IPS-20b (cell line): ENCODE results near the gene DAZ4.
"Not testable (repeated sequence)": the region's sequence is repeated elsewhere in the genome, so short reads cannot be mapped to it uniquely, and the experiment has no call there.

Source experiments
- H3K27ac ChIP-seq: one replicate; pipeline ENCODE4 v1.5.1; 2013; ENCODE audit warnings: low read length
- H3K27me3 ChIP-seq: 2 replicates; pipeline ENCODE4 v1.6.1; 2013; ENCODE audit warnings: mild to moderate bottlenecking, low read length, inconsistent platforms; ENCODE audit not compliant: insufficient read depth
- H3K36me3 ChIP-seq: 2 replicates; pipeline ENCODE4 v1.6.1; 2013; ENCODE audit warnings: low read depth, mild to moderate bottlenecking, inconsistent platforms, low read length, moderate library complexity; ENCODE audit not compliant: insufficient read depth
- H3K4me1 ChIP-seq: 2 replicates; pipeline ENCODE4 v1.6.1; 2013; ENCODE audit warnings: mild to moderate bottlenecking, control low read depth, inconsistent platforms, low read length, moderate library complexity; ENCODE audit not compliant: insufficient read depth
- H3K4me3 ChIP-seq: 2 replicates; pipeline ENCODE4 v1.5.1; 2013; ENCODE audit warnings: mild to moderate bottlenecking, low read length, inconsistent platforms
- H3K9ac ChIP-seq: 2 replicates; pipeline ENCODE4 v1.6.1; 2013; ENCODE audit warnings: low read depth, mild to moderate bottlenecking, inconsistent platforms, low read length, moderate library complexity
- H3K9me3 ChIP-seq: 2 replicates; pipeline ENCODE4 v1.6.1; 2013; ENCODE audit warnings: mild to moderate bottlenecking, low read depth, low read length, inconsistent platforms; ENCODE audit not compliant: insufficient read depth

DAZ4 gene, protein sequence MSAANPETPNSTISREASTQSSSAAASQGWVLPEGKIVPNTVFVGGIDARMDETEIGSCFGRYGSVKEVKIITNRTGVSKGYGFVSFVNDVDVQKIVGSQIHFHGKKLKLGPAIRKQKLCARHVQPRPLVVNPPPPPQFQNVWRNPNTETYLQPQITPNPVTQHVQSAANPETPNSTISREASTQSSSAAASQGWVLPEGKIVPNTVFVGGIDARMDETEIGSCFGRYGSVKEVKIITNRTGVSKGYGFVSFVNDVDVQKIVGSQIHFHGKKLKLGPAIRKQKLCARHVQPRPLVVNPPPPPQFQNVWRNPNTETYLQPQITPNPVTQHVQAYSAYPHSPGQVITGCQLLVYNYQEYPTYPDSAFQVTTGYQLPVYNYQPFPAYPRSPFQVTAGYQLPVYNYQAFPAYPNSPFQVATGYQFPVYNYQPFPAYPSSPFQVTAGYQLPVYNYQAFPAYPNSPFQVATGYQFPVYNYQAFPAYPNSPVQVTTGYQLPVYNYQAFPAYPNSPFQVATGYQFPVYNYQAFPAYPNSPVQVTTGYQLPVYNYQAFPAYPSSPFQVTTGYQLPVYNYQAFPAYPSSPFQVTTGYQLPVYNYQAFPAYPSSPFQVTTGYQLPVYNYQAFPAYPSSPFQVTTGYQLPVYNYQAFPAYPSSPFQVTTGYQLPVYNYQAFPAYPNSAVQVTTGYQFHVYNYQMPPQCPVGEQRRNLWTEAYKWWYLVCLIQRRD

DNA sequence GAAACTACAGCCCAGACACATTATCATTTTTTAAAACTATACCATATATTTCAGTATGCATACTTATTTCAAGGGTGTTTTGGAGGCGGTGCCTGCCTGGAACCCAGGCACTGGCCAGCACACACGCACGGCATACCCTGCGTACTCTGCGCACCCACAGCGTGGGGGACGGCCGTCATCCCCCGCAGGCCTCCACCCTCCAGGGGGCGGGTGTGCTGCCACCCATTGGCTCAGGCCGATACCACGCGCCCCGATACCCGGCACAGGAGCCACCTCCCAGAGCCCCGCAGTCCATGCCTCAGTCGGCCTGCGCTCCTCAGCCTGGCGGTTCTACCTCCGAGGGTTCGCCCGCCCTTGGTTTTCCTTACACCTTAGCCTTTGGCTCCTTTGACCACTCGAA, at the start of gene DAZ4:
DAZ4 (plus strand) TSS at position 301 of the 400 bp plus-strand sequence. CDS start 208 bp downstream, outside the sequence.
- not testable (repeated sequence) for H3K36me3 ChIP-seq, H3K9me3 ChIP-seq, H3K27me3 ChIP-seq, H3K9ac ChIP-seq, H3K4me3 ChIP-seq, H3K4me1 ChIP-seq, H3K27ac ChIP-seq

DNA sequence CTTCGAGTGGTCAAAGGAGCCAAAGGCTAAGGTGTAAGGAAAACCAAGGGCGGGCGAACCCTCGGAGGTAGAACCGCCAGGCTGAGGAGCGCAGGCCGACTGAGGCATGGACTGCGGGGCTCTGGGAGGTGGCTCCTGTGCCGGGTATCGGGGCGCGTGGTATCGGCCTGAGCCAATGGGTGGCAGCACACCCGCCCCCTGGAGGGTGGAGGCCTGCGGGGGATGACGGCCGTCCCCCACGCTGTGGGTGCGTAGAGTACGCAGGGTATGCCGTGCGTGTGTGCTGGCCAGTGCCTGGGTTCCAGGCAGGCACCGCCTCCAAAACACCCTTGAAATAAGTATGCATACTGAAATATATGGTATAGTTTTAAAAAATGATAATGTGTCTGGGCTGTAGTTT, 20.4 kb upstream of the DAZ4 start, which contains the start of gene DAZ3:
DAZ3 (minus strand) TSS at position 101 of the 400 bp plus-strand sequence. CDS start 208 bp downstream, outside the sequence.
- not testable (repeated sequence) for H3K27ac ChIP-seq, H3K36me3 ChIP-seq, H3K27me3 ChIP-seq, H3K9ac ChIP-seq, H3K4me1 ChIP-seq, H3K4me3 ChIP-seq, H3K9me3 ChIP-seq

DNA sequence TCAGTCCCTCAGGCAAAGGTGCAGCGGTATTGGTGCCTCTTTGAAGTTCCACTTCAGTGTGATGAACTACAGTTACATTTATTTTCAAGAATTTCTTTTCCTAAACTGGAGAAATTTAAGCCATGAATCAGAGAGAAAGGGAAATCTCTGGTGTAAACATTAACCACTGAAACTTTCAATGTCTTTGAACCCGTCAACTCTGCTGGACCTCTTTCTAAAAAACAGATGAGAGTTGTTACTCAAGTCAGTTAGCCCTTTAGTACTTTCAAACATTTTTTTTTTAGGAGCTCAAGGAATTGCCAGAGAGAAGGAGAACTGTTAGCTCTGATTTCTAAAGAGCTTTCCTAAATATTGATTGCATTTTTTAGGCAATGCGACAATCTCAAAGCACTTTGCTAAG, 11.9 kb upstream of the DAZ4 start:
- H3K9ac ChIP-seq, H3K9me3 ChIP-seq, H3K36me3 ChIP-seq, H3K4me3 ChIP-seq, H3K27me3 ChIP-seq, H3K27ac ChIP-seq, H3K4me1 ChIP-seq: not testable (repeated sequence)

DNA sequence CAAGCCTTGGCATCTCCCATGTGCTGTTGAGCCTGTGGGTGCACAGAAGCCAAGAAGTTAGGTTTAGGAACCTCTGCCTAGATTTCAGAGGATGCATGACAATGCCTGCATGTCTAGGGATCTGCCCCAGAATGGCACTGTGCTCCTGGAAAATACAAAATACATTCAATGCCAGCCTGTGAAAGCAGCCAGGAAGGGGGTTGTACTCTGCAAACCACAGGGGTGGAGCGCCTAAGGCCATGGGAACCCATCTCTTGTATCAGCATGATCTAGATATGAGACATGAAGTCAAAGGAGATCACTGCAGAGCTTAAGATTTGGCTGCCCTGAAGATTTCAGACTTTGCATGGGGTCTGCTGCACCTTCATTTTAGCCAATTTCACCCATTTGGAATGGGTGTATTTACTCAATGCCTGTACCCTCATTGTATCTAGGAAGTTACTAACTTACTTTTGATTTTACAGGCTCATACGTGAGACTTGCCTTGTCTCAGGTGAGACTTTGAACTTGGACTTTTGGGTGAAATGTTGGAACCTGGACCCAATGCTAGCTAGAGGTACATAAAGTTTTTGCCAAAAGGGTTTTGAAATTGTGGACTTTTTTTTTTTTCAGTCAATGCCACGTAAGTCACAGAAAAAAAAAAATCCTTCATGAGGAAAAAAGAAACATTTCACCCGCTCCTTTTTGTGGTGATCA, 9.4 kb upstream of the DAZ4 start:
- H3K4me3 ChIP-seq, H3K9ac ChIP-seq, H3K9me3 ChIP-seq, H3K4me1 ChIP-seq, H3K27ac ChIP-seq, H3K36me3 ChIP-seq, H3K27me3 ChIP-seq: not testable (repeated sequence)

DNA sequence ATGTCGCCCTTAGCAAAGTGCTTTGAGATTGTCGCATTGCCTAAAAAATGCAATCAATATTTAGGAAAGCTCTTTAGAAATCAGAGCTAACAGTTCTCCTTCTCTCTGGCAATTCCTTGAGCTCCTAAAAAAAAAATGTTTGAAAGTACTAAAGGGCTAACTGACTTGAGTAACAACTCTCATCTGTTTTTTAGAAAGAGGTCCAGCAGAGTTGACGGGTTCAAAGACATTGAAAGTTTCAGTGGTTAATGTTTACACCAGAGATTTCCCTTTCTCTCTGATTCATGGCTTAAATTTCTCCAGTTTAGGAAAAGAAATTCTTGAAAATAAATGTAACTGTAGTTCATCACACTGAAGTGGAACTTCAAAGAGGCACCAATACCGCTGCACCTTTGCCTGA, 8.7 kb upstream of the DAZ4 start:
- H3K27me3 ChIP-seq, H3K4me3 ChIP-seq: not testable (repeated sequence)

More for the DNA sequence above, 8.7 kb upstream of the DAZ4 start:
- H3K4me1 ChIP-seq, H3K9me3 ChIP-seq, H3K9ac ChIP-seq, H3K27ac ChIP-seq, H3K36me3 ChIP-seq: not testable (repeated sequence)
